BLaER1 (cell line): ENCODE measurements around the gene NRN1L.
"Not testable (repeated sequence)": the region's sequence is repeated elsewhere in the genome, so short reads cannot be mapped to it uniquely, and the experiment has no call there.

ENCODE experiments used
- H3K27ac ChIP-seq: shearing (Covaris generic); formaldehyde crosslinking; 2 replicates; pipeline ENCODE4 v1.8.1; 2022
- H3K27me3 ChIP-seq: shearing (Covaris generic); formaldehyde crosslinking; 2 replicates; pipeline ENCODE4 v1.8.1; 2022
- H3K36me3 ChIP-seq: shearing (Covaris generic); formaldehyde crosslinking; 2 replicates; pipeline ENCODE4 v1.8.1; 2022
- H3K4me1 ChIP-seq: shearing (Covaris generic); formaldehyde crosslinking; 2 replicates; pipeline ENCODE4 v1.8.1; 2022
- H3K4me2 ChIP-seq: shearing (Covaris generic); formaldehyde crosslinking; 2 replicates; pipeline ENCODE4 v1.8.1; 2022
- H3K4me3 ChIP-seq: shearing (Covaris generic); formaldehyde crosslinking; 2 replicates; pipeline ENCODE4 v1.8.1; 2022
- H3K9ac ChIP-seq: shearing (Covaris generic); formaldehyde crosslinking; 2 replicates; pipeline ENCODE4 v1.8.1; 2022
- H3K9me3 ChIP-seq: shearing (Covaris generic); formaldehyde crosslinking; 2 replicates; pipeline ENCODE4 v1.8.1; 2022
- H4K20me1 ChIP-seq: shearing (Covaris generic); formaldehyde crosslinking; 2 replicates; pipeline ENCODE4 v1.8.1; 2022
- Cebpa-rat ChIP-seq: shearing (Covaris generic); IDR thresholded peaks from 2 replicates; pipeline ENCODE4 v1.8.1; 2022

The NRN1L gene

GRCh38 chr16:67884684-67885083, at the start of gene NRN1L:
NRN1L (plus strand) TSS chr16:67884885; CDS start chr16:67884904, 19 bp downstream.
- H3K27me3 ChIP-seq = no peaks in the 10 kb centered on the region
- H3K27ac ChIP-seq = no peak within 1 kb of the TSS
- H3K9me3 ChIP-seq = no peaks in the 10 kb centered on the region
- no peaks in the 10 kb centered on the region for H3K4me1 ChIP-seq
- no peak within 1 kb of the TSS for H3K9ac ChIP-seq
- TF ChIP-seq Cebpa-rat = no peak
- H3K36me3 ChIP-seq = peaks cover 88% of the 10 kb centered on the region
- no peak within 1 kb of the TSS for H3K4me3 ChIP-seq
- peaks cover 52% of the 10 kb centered on the region for H4K20me1 ChIP-seq
- no peak within 1 kb of the TSS for H3K4me2 ChIP-seq

GRCh38 chr16:67837190-67837589, 47.5 kb upstream of the NRN1L start:
- H4K20me1 ChIP-seq, H3K9ac ChIP-seq, H3K4me3 ChIP-seq, H3K36me3 ChIP-seq, H3K4me2 ChIP-seq, H3K9me3 ChIP-seq, H3K27ac ChIP-seq, H3K27me3 ChIP-seq: not testable (repeated sequence)
- H3K4me1 ChIP-seq = peaks cover 23% of the 10 kb centered on the region

- no peaks in the 10 kb centered on the region for H3K36me3 ChIP-seq
- H3K27ac ChIP-seq = no peak overlapping the region
- H3K4me3 ChIP-seq = no peak overlapping the region
- TF ChIP-seq Cebpa-rat = no peak
- H3K27me3 ChIP-seq = no peaks in the 10 kb centered on the region
- H4K20me1 ChIP-seq = peaks cover 2% of the 10 kb centered on the region
- no peaks in the 10 kb centered on the region for H3K9me3 ChIP-seq
- H3K4me1 ChIP-seq = peaks cover 17% of the 10 kb centered on the region
- no peak overlapping the region for H3K9ac ChIP-seq
- no peak overlapping the region for H3K4me2 ChIP-seq
Observed at GRCh38 chr16:67837811-67838210, 46.9 kb upstream of the NRN1L start.

GRCh38 chr16:67841198-67841815, 43.4 kb upstream of the NRN1L start:
- TF ChIP-seq Cebpa-rat = no peak
- H3K36me3 ChIP-seq = no peaks in the 10 kb centered on the region
- no peaks in the 10 kb centered on the region for H3K9me3 ChIP-seq
- peaks cover 32% of the 10 kb centered on the region for H4K20me1 ChIP-seq
- H3K4me3 ChIP-seq = peak overlapping the region; percentile 87; the same call in 1 of the 2 replicates
- H3K27ac ChIP-seq = peak overlapping the region; percentile 95; the same call in 1 of the 2 replicates
- no peaks in the 10 kb centered on the region for H3K27me3 ChIP-seq
- H3K4me1 ChIP-seq = peaks cover 38% of the 10 kb centered on the region
- peak overlapping the region; percentile 99 for H3K9ac ChIP-seq
- H3K4me2 ChIP-seq = peak overlapping the region; percentile 37

- Histone ChIP-seq H4K20me1 (peaks cover 32% of the 10 kb centered on the region), H3K9me3 (no peaks in the 10 kb centered on the region), H3K4me1 (peaks cover 38% of the 10 kb centered on the region), H3K9ac (peak within 1 kb of the TSS; percentile 99), H3K4me3 (peak within 1 kb of the TSS; percentile 87), H3K27ac (peak within 1 kb of the TSS; percentile 95), H3K36me3 (no peaks in the 10 kb centered on the region), H3K4me2 (peak within 1 kb of the TSS; percentile 95), H3K27me3 (no peaks in the 10 kb centered on the region)
- TF ChIP-seq Cebpa-rat = no peak
Observed at GRCh38 chr16:67841816-67842508, 42.7 kb upstream of the NRN1L start, which contains the start of gene THAP11. THAP11 (plus strand) TSS chr16:67842320; CDS start chr16:67842555, 235 bp downstream.

- peak overlapping the region; percentile 95 for H3K4me2 ChIP-seq
- peak overlapping the region; percentile 87 for H3K4me3 ChIP-seq
- H3K27me3 ChIP-seq = no peaks in the 10 kb centered on the region
- H3K9ac ChIP-seq = peak overlapping the region; percentile 99
- H3K4me1 ChIP-seq = peaks cover 40% of the 10 kb centered on the region
- H3K27ac ChIP-seq = peak overlapping the region; percentile 95
- no peaks in the 10 kb centered on the region for H3K9me3 ChIP-seq
- no peaks in the 10 kb centered on the region for H3K36me3 ChIP-seq
- H4K20me1 ChIP-seq = peaks cover 39% of the 10 kb centered on the region
- no peak for TF ChIP-seq Cebpa-rat
Observed at GRCh38 chr16:67842509-67843342, 42.0 kb upstream of the NRN1L start.

GRCh38 chr16:67843343-67843765, 41.3 kb upstream of the NRN1L start:
- no peaks in the 10 kb centered on the region for H3K27me3 ChIP-seq
- no peaks in the 10 kb centered on the region for H3K9me3 ChIP-seq
- peak overlapping the region; percentile 87 for H3K4me3 ChIP-seq
- peaks cover 46% of the 10 kb centered on the region for H3K4me1 ChIP-seq
- TF ChIP-seq Cebpa-rat = no peak
- peak overlapping the region; percentile 99 for H3K9ac ChIP-seq
- H4K20me1 ChIP-seq = peaks cover 46% of the 10 kb centered on the region
- no peaks in the 10 kb centered on the region for H3K36me3 ChIP-seq
- peak overlapping the region; percentile 95 for H3K4me2 ChIP-seq
- H3K27ac ChIP-seq = peak overlapping the region; percentile 95

- H3K9me3 ChIP-seq = no peaks in the 10 kb centered on the region
- no peak for TF ChIP-seq Cebpa-rat
- no peaks in the 10 kb centered on the region for H3K27me3 ChIP-seq
- peak overlapping the region; percentile 87; the same call in 1 of the 2 replicates for H3K4me3 ChIP-seq
- peaks cover 57% of the 10 kb centered on the region for H4K20me1 ChIP-seq
- peaks cover 10% of the 10 kb centered on the region for H3K36me3 ChIP-seq
- peak overlapping the region; percentile 95 for H3K4me2 ChIP-seq
- H3K4me1 ChIP-seq = peaks cover 56% of the 10 kb centered on the region
- H3K9ac ChIP-seq = peak overlapping the region; percentile 99
- peak overlapping the region; percentile 96; the same call in 1 of the 2 replicates for H3K27ac ChIP-seq
Observed at GRCh38 chr16:67844497-67844896, 40.2 kb upstream of the NRN1L start.

GRCh38 chr16:67845291-67846062, 39.2 kb upstream of the NRN1L start:
- Histone ChIP-seq H3K4me1 (peaks cover 56% of the 10 kb centered on the region), H3K4me2 (peak overlapping the region; percentile 95), H3K27ac (peak overlapping the region; percentile 96), H4K20me1 (peaks cover 67% of the 10 kb centered on the region), H3K36me3 (peaks cover 20% of the 10 kb centered on the region), H3K9me3 (no peaks in the 10 kb centered on the region), H3K27me3 (no peaks in the 10 kb centered on the region), H3K4me3 (peak overlapping the region; percentile 100), H3K9ac (peak overlapping the region; percentile 99)
- no peak for TF ChIP-seq Cebpa-rat
